Measurements from ENCODE around the gene HGD. TPM values are rescaled to one million over a fixed set of nuclear protein-coding genes. Genes with fewer than 3 reads are reported as not detected.

HGD gene
- polyA plus RNA-seq, 1 of the 3 experiments (the other 2 are of a cell fraction): not detected

DNA sequence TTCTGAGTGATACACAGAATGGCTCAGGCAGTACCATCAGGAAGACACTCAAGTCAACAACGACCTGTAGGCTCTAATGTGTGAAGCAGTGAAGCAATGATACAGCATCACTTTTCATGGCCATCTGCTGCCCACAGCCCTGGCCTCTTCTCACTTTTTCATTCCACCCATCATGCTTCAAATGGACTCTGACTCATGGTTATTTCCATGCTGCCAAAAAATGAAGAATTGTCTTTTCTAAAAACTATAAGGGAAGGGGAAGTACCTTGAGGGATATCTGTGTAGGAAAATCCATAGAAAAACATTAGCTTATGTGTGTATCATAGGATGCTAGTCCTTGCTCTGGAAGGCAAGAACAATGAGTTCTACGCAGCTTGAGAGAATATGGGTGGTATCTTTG lies 11.5 kb downstream of the HGD start:
- H3K27me3 ChIP-seq (ENCODE audit: insufficient read depth): no peaks in the 10 kb centered on the region
- no peak overlapping the region for H2AFZ ChIP-seq (ENCODE audit: low read depth)
- no peaks in the 10 kb centered on the region for H3F3A ChIP-seq (replicated peaks; ENCODE audit: insufficient read depth)
- 47% methylated on average over 2 of the region's 2 CpGs for WGBS (ENCODE audit: low lambda C conversion rate)
- H3K27ac ChIP-seq (ENCODE audit: low read depth in 2 of 2, low read length in 1 of 2): no peak overlapping the region
- no peaks in the 10 kb centered on the region for H3K9me3 ChIP-seq
- H3K4me1 ChIP-seq (ENCODE audit: control insufficient read depth in 1 of 2, insufficient read depth in 2 of 2, low read depth in 1 of 2, low read length in 1 of 2): no peaks in the 10 kb centered on the region; a peak in 1 of 4 replicates
- no peak overlapping the region for H3K4me2 ChIP-seq
- H4K20me1 ChIP-seq (ENCODE audit: insufficient read depth): no peaks in the 10 kb centered on the region
- H3K9me2 ChIP-seq: no peaks in the 10 kb centered on the region
- no peak for DNase-seq
- ChIA-PET CTCF (no interaction called here), POLR2A (no interaction called here)
- H3K9ac ChIP-seq: no peak overlapping the region
- H3K4me3 ChIP-seq (ENCODE audit: low read depth in 2 of 2, low read length in 1 of 2): no peak overlapping the region
- TF ChIP-seq NFIC (IDR thresholded peaks at IDR 0.05; ENCODE audit: borderline replicate concordance) (no peak), GABPA (IDR thresholded peaks at IDR 0.05; ENCODE audit: low read depth) (no peak), FOXM1 (IDR thresholded peaks at IDR 0.05; ENCODE audit: low read depth) (no peak), FOSL2 (IDR thresholded peaks at IDR 0.05; ENCODE audit: borderline replicate concordance, low read depth) (no peak), ELF1 (IDR thresholded peaks at IDR 0.05) (no peak), TEAD4 (IDR thresholded peaks at IDR 0.05; ENCODE audit: borderline replicate concordance, insufficient read depth) (no peak), RAD21 (IDR thresholded peaks at IDR 0.05; ENCODE audit: low read length) (no peak), CHD2 (IDR thresholded peaks at IDR 0.05; ENCODE audit: low read length, partially characterized antibody) (no peak), TCF12 (IDR thresholded peaks at IDR 0.05) (no peak), RXRA (IDR thresholded peaks at IDR 0.05; ENCODE audit: borderline replicate concordance, low read depth) (no peak), EP300 (IDR thresholded peaks at IDR 0.05; ENCODE audit: borderline replicate concordance in 1 of 2, low read depth in 1 of 2, low read length in 1 of 2) (no peak), FOXJ3 (CRISPR knock-in tag; IDR thresholded peaks at IDR 0.05) (no peak), YY1 (IDR thresholded peaks at IDR 0.05; ENCODE audit: low read depth) (no peak)
- TF ChIP-seq, protein P1, sequence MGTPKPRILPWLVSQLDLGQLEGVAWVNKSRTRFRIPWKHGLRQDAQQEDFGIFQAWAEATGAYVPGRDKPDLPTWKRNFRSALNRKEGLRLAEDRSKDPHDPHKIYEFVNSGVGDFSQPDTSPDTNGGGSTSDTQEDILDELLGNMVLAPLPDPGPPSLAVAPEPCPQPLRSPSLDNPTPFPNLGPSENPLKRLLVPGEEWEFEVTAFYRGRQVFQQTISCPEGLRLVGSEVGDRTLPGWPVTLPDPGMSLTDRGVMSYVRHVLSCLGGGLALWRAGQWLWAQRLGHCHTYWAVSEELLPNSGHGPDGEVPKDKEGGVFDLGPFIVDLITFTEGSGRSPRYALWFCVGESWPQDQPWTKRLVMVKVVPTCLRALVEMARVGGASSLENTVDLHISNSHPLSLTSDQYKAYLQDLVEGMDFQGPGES (IDR thresholded peaks at IDR 0.05; ENCODE audit: low read depth, low read length): no peak
- TF ChIP-seq, protein P2, sequence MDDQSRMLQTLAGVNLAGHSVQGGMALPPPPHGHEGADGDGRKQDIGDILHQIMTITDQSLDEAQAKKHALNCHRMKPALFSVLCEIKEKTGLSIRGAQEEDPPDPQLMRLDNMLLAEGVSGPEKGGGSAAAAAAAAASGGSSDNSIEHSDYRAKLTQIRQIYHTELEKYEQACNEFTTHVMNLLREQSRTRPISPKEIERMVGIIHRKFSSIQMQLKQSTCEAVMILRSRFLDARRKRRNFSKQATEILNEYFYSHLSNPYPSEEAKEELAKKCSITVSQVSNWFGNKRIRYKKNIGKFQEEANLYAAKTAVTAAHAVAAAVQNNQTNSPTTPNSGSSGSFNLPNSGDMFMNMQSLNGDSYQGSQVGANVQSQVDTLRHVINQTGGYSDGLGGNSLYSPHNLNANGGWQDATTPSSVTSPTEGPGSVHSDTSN (IDR thresholded peaks at IDR 0.05): no peak
- TF ChIP-seq, protein P3, sequence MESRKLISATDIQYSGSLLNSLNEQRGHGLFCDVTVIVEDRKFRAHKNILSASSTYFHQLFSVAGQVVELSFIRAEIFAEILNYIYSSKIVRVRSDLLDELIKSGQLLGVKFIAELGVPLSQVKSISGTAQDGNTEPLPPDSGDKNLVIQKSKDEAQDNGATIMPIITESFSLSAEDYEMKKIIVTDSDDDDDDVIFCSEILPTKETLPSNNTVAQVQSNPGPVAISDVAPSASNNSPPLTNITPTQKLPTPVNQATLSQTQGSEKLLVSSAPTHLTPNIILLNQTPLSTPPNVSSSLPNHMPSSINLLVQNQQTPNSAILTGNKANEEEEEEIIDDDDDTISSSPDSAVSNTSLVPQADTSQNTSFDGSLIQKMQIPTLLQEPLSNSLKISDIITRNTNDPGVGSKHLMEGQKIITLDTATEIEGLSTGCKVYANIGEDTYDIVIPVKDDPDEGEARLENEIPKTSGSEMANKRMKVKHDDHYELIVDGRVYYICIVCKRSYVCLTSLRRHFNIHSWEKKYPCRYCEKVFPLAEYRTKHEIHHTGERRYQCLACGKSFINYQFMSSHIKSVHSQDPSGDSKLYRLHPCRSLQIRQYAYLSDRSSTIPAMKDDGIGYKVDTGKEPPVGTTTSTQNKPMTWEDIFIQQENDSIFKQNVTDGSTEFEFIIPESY (IDR thresholded peaks at IDR 0.05; ENCODE audit: borderline replicate concordance, low read depth): no peak
- TF ChIP-seq, protein P4, sequence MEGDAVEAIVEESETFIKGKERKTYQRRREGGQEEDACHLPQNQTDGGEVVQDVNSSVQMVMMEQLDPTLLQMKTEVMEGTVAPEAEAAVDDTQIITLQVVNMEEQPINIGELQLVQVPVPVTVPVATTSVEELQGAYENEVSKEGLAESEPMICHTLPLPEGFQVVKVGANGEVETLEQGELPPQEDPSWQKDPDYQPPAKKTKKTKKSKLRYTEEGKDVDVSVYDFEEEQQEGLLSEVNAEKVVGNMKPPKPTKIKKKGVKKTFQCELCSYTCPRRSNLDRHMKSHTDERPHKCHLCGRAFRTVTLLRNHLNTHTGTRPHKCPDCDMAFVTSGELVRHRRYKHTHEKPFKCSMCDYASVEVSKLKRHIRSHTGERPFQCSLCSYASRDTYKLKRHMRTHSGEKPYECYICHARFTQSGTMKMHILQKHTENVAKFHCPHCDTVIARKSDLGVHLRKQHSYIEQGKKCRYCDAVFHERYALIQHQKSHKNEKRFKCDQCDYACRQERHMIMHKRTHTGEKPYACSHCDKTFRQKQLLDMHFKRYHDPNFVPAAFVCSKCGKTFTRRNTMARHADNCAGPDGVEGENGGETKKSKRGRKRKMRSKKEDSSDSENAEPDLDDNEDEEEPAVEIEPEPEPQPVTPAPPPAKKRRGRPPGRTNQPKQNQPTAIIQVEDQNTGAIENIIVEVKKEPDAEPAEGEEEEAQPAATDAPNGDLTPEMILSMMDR (IDR thresholded peaks at IDR 0.05): no peak
- TF ChIP-seq, protein P5, sequence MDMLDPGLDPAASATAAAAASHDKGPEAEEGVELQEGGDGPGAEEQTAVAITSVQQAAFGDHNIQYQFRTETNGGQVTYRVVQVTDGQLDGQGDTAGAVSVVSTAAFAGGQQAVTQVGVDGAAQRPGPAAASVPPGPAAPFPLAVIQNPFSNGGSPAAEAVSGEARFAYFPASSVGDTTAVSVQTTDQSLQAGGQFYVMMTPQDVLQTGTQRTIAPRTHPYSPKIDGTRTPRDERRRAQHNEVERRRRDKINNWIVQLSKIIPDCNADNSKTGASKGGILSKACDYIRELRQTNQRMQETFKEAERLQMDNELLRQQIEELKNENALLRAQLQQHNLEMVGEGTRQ (IDR thresholded peaks at IDR 0.05; ENCODE audit: borderline replicate concordance, low read depth, low read length): no peak
- TF ChIP-seq, protein P6, sequence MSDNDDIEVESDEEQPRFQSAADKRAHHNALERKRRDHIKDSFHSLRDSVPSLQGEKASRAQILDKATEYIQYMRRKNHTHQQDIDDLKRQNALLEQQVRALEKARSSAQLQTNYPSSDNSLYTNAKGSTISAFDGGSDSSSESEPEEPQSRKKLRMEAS (IDR thresholded peaks at IDR 0.05; ENCODE audit: low read depth): no peak
- TF ChIP-seq, protein P7, sequence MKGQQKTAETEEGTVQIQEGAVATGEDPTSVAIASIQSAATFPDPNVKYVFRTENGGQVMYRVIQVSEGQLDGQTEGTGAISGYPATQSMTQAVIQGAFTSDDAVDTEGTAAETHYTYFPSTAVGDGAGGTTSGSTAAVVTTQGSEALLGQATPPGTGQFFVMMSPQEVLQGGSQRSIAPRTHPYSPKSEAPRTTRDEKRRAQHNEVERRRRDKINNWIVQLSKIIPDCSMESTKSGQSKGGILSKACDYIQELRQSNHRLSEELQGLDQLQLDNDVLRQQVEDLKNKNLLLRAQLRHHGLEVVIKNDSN (IDR thresholded peaks at IDR 0.05; ENCODE audit: borderline replicate concordance, low read depth): no peak
- no peaks in the 10 kb centered on the region for H3K36me3 ChIP-seq (replicated peaks in 1 of 2; ENCODE audit: control insufficient read depth in 1 of 2, insufficient read depth in 2 of 2, low read length in 1 of 2)
- H3K79me2 ChIP-seq (ENCODE audit: insufficient read depth): no peaks in the 10 kb centered on the region

All from SK-N-SH (cell line).